ENCODE measurements around the gene TTC21B. TPM values are rescaled to one million over a fixed set of nuclear protein-coding genes. Genes with fewer than 3 reads are reported as not detected.

TTC21B gene
- total RNA-seq, 2 donors from 2014 or later: 25.8 to 25.9 TPM

DNA sequence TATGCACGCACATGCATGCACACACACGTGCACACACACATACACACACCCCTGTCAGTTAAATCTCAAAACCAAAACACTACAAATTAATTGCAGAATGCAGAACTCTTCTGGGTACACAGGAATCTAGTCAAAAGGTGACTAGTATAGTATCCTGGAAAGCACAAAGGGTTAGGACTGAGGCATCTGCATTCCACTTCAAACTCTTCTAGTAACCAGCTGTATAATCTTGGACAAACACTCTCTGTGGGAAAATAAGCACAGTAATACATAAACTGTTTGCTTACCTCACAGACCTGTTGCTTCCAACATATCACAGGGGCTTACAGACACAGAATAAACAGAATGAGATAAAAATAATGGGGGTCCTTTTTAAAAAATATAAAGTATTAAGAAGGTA, 49.1 kb downstream of the TTC21B start:
- Mint-ChIP-seq H3K36me3 (ENCODE audit: low read depth) (peaks cover 19% of the 10 kb centered on the region), H3K9me3 (no peaks in the 10 kb centered on the region), H3K4me3 (no peak overlapping the region), H3K4me1 (peaks cover 7% of the 10 kb centered on the region), H3K27ac (no peak overlapping the region), H3K27me3 (ENCODE audit: insufficient read depth) (no peaks in the 10 kb centered on the region)
- TF ChIP-seq, protein P1, sequence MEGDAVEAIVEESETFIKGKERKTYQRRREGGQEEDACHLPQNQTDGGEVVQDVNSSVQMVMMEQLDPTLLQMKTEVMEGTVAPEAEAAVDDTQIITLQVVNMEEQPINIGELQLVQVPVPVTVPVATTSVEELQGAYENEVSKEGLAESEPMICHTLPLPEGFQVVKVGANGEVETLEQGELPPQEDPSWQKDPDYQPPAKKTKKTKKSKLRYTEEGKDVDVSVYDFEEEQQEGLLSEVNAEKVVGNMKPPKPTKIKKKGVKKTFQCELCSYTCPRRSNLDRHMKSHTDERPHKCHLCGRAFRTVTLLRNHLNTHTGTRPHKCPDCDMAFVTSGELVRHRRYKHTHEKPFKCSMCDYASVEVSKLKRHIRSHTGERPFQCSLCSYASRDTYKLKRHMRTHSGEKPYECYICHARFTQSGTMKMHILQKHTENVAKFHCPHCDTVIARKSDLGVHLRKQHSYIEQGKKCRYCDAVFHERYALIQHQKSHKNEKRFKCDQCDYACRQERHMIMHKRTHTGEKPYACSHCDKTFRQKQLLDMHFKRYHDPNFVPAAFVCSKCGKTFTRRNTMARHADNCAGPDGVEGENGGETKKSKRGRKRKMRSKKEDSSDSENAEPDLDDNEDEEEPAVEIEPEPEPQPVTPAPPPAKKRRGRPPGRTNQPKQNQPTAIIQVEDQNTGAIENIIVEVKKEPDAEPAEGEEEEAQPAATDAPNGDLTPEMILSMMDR (conservative IDR thresholded peaks at IDR 0.05): no peak
- Histone ChIP-seq H3K4me1 (ENCODE audit: control insufficient read depth, insufficient read depth, low read length) (no peaks in the 10 kb centered on the region), H3K27me3 (ENCODE audit: control insufficient read depth, insufficient read depth, low read length, poor library complexity, severe bottlenecking) (no peaks in the 10 kb centered on the region), H3K27ac (ENCODE audit: low read depth, low read length) (no peak overlapping the region), H3K4me3 (ENCODE audit: low read length) (no peak overlapping the region), H3K36me3 (ENCODE audit: control insufficient read depth, insufficient read depth, low read length) (peaks cover 41% of the 10 kb centered on the region), H3K9ac (ENCODE audit: extremely low read depth, low read length, poor library complexity, severe bottlenecking) (peak overlapping the region; percentile 12), H3K9me3 (ENCODE audit: control insufficient read depth, low read length) (no peaks in the 10 kb centered on the region)
- 91% methylated on average over 2 of the region's 2 CpGs; no CpG with 5 or more reads in 1 of the 2 experiments for WGBS, 2 experiments (ENCODE audit: insufficient coverage in 1 of 2, insufficient read length in 1 of 2)
- DNase-seq: no peak

DNA sequence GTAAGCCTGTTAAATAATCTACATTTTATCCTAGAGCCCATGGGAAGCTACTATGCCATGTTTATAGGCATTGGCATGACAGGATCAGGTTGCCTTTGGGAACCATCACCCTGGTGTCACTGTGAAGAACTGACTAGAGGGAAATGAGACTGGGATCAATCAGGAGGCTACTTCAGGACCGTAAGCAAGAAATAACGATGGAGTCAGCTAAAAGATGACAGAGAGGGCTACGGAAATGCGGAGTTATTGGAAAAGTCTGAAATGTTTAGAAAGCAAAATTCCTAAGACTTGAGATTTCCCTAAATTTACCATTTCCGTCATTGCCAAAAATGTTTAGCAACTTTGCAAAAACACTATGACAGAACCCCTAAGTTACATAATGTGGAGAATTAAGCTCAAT, 50.2 kb downstream of the TTC21B start:
- H3K9me3 Mint-ChIP-seq: no peaks in the 10 kb centered on the region
- H3K36me3 ChIP-seq (ENCODE audit: control insufficient read depth, insufficient read depth, low read length): peaks cover 49% of the 10 kb centered on the region
- H3K27ac ChIP-seq (ENCODE audit: low read depth, low read length): no peak overlapping the region
- peaks cover 24% of the 10 kb centered on the region for H3K36me3 Mint-ChIP-seq (ENCODE audit: low read depth)
- H3K4me3 ChIP-seq (ENCODE audit: low read length): no peak overlapping the region
- TF ChIP-seq, protein P1 (conservative IDR thresholded peaks at IDR 0.05): no peak
- WGBS, 2 experiments (ENCODE audit: insufficient coverage in 1 of 2, insufficient read length in 1 of 2): 90 to 97% methylated on average over 2 to 5 of the region's 5 CpGs
- H3K9me3 ChIP-seq (ENCODE audit: control insufficient read depth, low read length): no peaks in the 10 kb centered on the region
- H3K4me3 Mint-ChIP-seq: no peak overlapping the region
- no peak for DNase-seq
- no peaks in the 10 kb centered on the region for H3K27me3 ChIP-seq (ENCODE audit: control insufficient read depth, insufficient read depth, low read length, poor library complexity, severe bottlenecking)
- H3K9ac ChIP-seq (ENCODE audit: extremely low read depth, low read length, poor library complexity, severe bottlenecking): no peak overlapping the region
- H3K4me1 ChIP-seq (ENCODE audit: control insufficient read depth, insufficient read depth, low read length): no peaks in the 10 kb centered on the region
- no peaks in the 10 kb centered on the region for H3K27me3 Mint-ChIP-seq (ENCODE audit: insufficient read depth)
- H3K4me1 Mint-ChIP-seq: peaks cover 7% of the 10 kb centered on the region
- H3K27ac Mint-ChIP-seq: no peak overlapping the region

DNA sequence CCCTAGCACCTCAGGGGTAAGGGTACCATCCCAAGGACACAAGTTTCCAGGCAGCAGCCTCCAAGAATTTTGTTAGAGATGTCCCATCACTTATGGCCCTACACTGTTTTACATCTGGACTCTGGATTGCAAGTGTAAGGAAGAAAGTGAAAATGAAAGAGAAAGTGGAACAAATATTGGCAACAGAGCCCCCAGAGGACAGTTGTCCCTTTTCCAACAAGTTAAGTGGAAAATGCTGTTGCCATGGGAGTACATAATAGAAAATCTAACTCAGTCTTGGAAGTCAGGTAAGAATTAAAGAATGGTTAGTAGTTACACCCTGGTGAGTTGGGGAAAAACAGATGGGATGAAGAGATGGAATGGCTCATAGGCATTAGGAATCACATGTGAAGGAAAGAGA, 50.6 kb downstream of the TTC21B start:
- Histone ChIP-seq H3K4me3 (ENCODE audit: low read length) (no peak overlapping the region), H3K27ac (ENCODE audit: low read depth, low read length) (no peak overlapping the region), H3K9me3 (ENCODE audit: control insufficient read depth, low read length) (no peaks in the 10 kb centered on the region), H3K36me3 (ENCODE audit: control insufficient read depth, insufficient read depth, low read length) (peaks cover 51% of the 10 kb centered on the region), H3K9ac (ENCODE audit: extremely low read depth, low read length, poor library complexity, severe bottlenecking) (no peak overlapping the region), H3K4me1 (ENCODE audit: control insufficient read depth, insufficient read depth, low read length) (no peaks in the 10 kb centered on the region), H3K27me3 (ENCODE audit: control insufficient read depth, insufficient read depth, low read length, poor library complexity, severe bottlenecking) (no peaks in the 10 kb centered on the region)
- TF ChIP-seq, protein P1 (conservative IDR thresholded peaks at IDR 0.05): no peak
- Mint-ChIP-seq H3K4me1 (peaks cover 7% of the 10 kb centered on the region), H3K9me3 (no peaks in the 10 kb centered on the region), H3K27me3 (ENCODE audit: insufficient read depth) (no peaks in the 10 kb centered on the region), H3K36me3 (ENCODE audit: low read depth) (peaks cover 29% of the 10 kb centered on the region), H3K27ac (no peak overlapping the region), H3K4me3 (no peak overlapping the region)
- no peak for DNase-seq
